Endothelial cell of umbilical vein (primary cell): Measurements from ENCODE around the gene EPN3. TPM values are rescaled to one million over a fixed set of nuclear protein-coding genes. Genes with fewer than 3 reads are reported as not detected.

Experiments used
- BruUV-seq: library from RNA; stranded (reverse); fragments of 400-500 nt; replicated peaks from 2 replicates; lab custom pipeline; 2021; lab: Mats Ljungman, UMichigan
- CTCF ChIA-PET: fragments of 300-600, 350-600 bp; sonication (Branson Sonifier 250); formaldehyde crosslinking; loops from one replicate; lab custom pipeline; 2021; ENCODE audit warnings: antibody characterized with exemption, inconsistent platforms; lab: Charles Lee
- POLR2A ChIA-PET: fragments of 300-600, 350-600 bp; sonication (Branson Sonifier 250); formaldehyde crosslinking; loops from one replicate; lab custom pipeline; 2021; ENCODE audit warnings: antibody characterized with exemption, inconsistent platforms; lab: Charles Lee
- DNase-seq: peaks from one replicate; pipeline ENCODE4 v3.0.0-alpha.2; 2011; ENCODE audit warnings: low read depth, low spot score
- FAIRE-seq: peaks from 2 replicates; lab custom pipeline; 2011; peaks lifted over from hg19 to GRCh38; lab: Jason Lieb, UNC
- H2AFZ ChIP-seq: 2 replicates; pipeline ENCODE4 v1.6.0; 2012; ENCODE audit warnings: low read depth, low read length, control low read depth, inconsistent platforms
- H3K27ac ChIP-seq: 2 replicates; pipeline ENCODE4 v1.5.1; 2011; ENCODE audit warnings: low read depth, mild to moderate bottlenecking, control low read depth, low read length, moderate library complexity; ENCODE audit not compliant: insufficient read depth
- H3K27me3 ChIP-seq, 2 experiments: 2 replicates each; pipeline versions ENCODE4 v1.6.0 to v1.6.1; 2011; ENCODE audit warnings: low read length in 2 of 2, mixed read lengths in 1 of 2; ENCODE audit not compliant: control insufficient read depth in 2 of 2, insufficient read depth in 2 of 2
- H3K36me3 ChIP-seq, 2 experiments: 2 replicates in 1 of 2; 3 replicates in 1 of 2; pipeline ENCODE4 v1.5.1; 2011; ENCODE audit warnings: low read length in 2 of 2, mild to moderate bottlenecking in 1 of 2, moderate library complexity in 1 of 2; ENCODE audit not compliant: control insufficient read depth in 2 of 2, insufficient read depth in 2 of 2; ENCODE audit errors: extremely low read depth in 1 of 2
- H3K4me1 ChIP-seq: 3 replicates; pipeline ENCODE4 v1.5.1; 2011; ENCODE audit warnings: mild to moderate bottlenecking, low read length; ENCODE audit not compliant: control insufficient read depth, insufficient read depth; ENCODE audit errors: extremely low read depth
- H3K4me2 ChIP-seq: 2 replicates; pipeline ENCODE4 v1.6.1; 2011; ENCODE audit warnings: low read length, control low read depth, mixed read lengths; ENCODE audit not compliant: insufficient read depth
- H3K4me3 ChIP-seq, 3 experiments: fragments of 200-600 bp in 1 of 3; sonication (generic), shearing (Covaris generic) in 1 of 3; replicated peaks in 1 of 3; 2 replicates each; pipeline ENCODE4 v1.5.1; 2011 to 2016; ENCODE audit warnings: control low read depth in 3 of 3, low read length in 3 of 3, mild to moderate bottlenecking in 2 of 3, inconsistent platforms in 1 of 3, low read depth in 1 of 3, moderate library complexity in 1 of 3; ENCODE audit not compliant: insufficient read depth in 1 of 3
- H3K79me2 ChIP-seq: 2 replicates; pipeline ENCODE4 v1.6.0; 2012; ENCODE audit warnings: low read length, inconsistent platforms; ENCODE audit not compliant: control insufficient read depth, insufficient read depth
- H3K9ac ChIP-seq: replicated peaks from 2 replicates; pipeline ENCODE3; 2011; ENCODE audit warnings: low read length, control low read depth; ENCODE audit not compliant: insufficient read depth; ENCODE audit errors: extremely low read depth
- H3K9me1 ChIP-seq: replicated peaks from 3 replicates; pipeline ENCODE4 v1.6.0; 2011; ENCODE audit warnings: mild to moderate bottlenecking, low read length; ENCODE audit not compliant: control insufficient read depth, insufficient read depth; ENCODE audit errors: extremely low read depth
- H3K9me3 ChIP-seq: replicated peaks from 2 replicates; pipeline ENCODE4 v1.5.1; 2012; ENCODE audit warnings: low read length, inconsistent platforms; ENCODE audit not compliant: control insufficient read depth, insufficient read depth
- H4K20me1 ChIP-seq: replicated peaks from 2 replicates; pipeline ENCODE3; 2011; ENCODE audit warnings: mild to moderate bottlenecking, low read length; ENCODE audit not compliant: control insufficient read depth, insufficient read depth; ENCODE audit errors: extremely low read depth
- CTCF ChIP-seq, 2 donors: IDR thresholded peaks; 1 replicate in 1 of 2; 2 replicates in 1 of 2; pipeline ENCODE4 v1.5.1; 2011; ENCODE audit warnings: low read length in 2 of 2, mild to moderate bottlenecking in 2 of 2, moderate library complexity in 2 of 2, control low read depth in 1 of 2, inconsistent platforms in 1 of 2, low read depth in 1 of 2; ENCODE audit not compliant: insufficient read depth in 1 of 2; ENCODE audit errors: extremely low read depth in 1 of 2
- EZH2 ChIP-seq: IDR thresholded peaks from 2 replicates; pipeline ENCODE4 v1.6.1; 2012; ENCODE audit warnings: borderline replicate concordance, low read depth, mild to moderate bottlenecking, moderate library complexity, low read length, inconsistent platforms; ENCODE audit not compliant: severe bottlenecking
- FOS ChIP-seq: IDR thresholded peaks from 2 replicates; pipeline ENCODE4 v1.6.1; 2011; ENCODE audit warnings: mild to moderate bottlenecking, low read length, moderate library complexity, borderline replicate concordance; ENCODE audit not compliant: insufficient read depth
- GATA2 ChIP-seq: IDR thresholded peaks from 2 replicates; pipeline ENCODE4 v1.7.0; 2011; ENCODE audit warnings: low read depth, mild to moderate bottlenecking, moderate library complexity, mixed read lengths, low read length; ENCODE audit not compliant: insufficient read length, insufficient read depth
- JUN ChIP-seq: IDR thresholded peaks from 2 replicates; pipeline ENCODE4 v1.6.1; 2011; ENCODE audit warnings: borderline replicate concordance, low read depth; ENCODE audit not compliant: insufficient read length, insufficient read depth
- MAX ChIP-seq: IDR thresholded peaks from 2 replicates; pipeline ENCODE4 v1.6.1; 2011; ENCODE audit not compliant: insufficient read depth, insufficient read length
- MYC ChIP-seq: IDR thresholded peaks from one replicate; pipeline ENCODE4 v1.6.1; 2011; ENCODE audit warnings: mild to moderate bottlenecking, low read depth, low read length
- POLR2A ChIP-seq: IDR thresholded peaks from 2 replicates; pipeline ENCODE4 v1.6.1; 2012; ENCODE audit warnings: low read depth, mild to moderate bottlenecking, control low read depth, low read length
- POLR2AphosphoS5 ChIP-seq: IDR thresholded peaks from 2 replicates; pipeline ENCODE4 v1.6.1; 2012; ENCODE audit warnings: low read depth, mild to moderate bottlenecking, control low read depth, low read length, moderate library complexity; ENCODE audit not compliant: insufficient read depth
- dilution Hi-C: fragments of 300-500 bp; cut with MboI; formaldehyde crosslinking; loops from one replicate; pipeline ENCODE4 v1.15.0; 2019; ENCODE audit warnings: low sequenced_read_pairs; ENCODE audit not compliant: extremely low pct_ligation_motif_present
- intact Hi-C: fragments of 100-400 bp; cut with micrococcal nuclease; formaldehyde crosslinking; loops from one replicate; pipeline ENCODE4 v1.10.0; 2022
- polyA plus RNA-seq, 4 experiments: library from polyadenylated mRNA; depleted of rRNA in 3 of 4; stranded (reverse) in 3 of 4; unstranded in 1 of 4; fragments of >200 nt; gene quantifications; 2 replicates each; pipeline versions ENCODE4 v1.2.1 to v1.2.3, GENCODE V29; 2011 to 2012; ENCODE audit warnings: missing spikeins in 1 of 4
- total RNA-seq: library from RNA; stranded (reverse); gene quantifications from 2 replicates; pipeline ENCODE4 v1.2.3, GENCODE V29; 2021

The EPN3 gene
- total and polyA plus RNA-seq, 2 donors (not counting 3 experiments of a cell fraction or from before 2014, with no cell fraction given) = not detected

DNA sequence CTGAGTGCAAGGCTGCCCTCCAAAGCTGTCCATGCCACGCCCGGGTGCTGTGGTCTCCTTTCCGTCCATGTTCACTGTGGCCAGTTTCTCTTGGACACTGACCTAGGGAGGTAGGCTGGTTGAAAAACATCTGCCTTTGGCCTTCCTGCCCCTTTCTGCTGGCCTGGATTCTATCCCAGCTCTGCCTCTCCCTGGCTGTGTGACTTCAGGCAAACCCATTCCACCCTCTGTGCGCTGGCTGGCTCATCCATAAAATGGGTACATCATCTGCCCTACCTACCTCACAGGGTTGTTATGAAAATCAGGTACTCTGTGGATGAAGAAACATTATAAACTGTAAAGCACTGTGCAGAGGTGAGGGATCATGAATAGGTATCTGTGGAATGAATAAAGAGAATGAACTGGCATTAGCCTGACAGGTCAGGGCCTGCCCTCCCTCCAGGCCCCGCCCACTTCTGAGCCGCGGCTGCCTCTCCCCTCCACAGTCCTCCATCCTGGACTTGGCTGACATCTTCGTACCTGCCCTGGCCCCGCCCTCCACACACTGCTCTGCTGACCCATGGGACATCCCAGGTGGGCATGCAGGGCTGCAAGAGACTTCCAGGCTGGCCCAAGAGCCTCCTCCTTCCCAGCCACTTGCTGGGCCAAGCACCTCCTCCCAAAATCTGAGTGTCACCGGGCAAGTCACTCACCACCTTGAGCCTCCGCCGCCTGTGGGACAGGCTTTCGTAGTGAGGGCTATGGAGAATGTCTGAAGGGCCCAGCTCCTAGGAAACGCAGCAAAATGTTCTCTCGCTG, 7.4 kb downstream of the EPN3 start:
- dilution Hi-C loops = no loop called here
- no peak overlapping the region for H3K27ac ChIP-seq

GRCh38 chr17:50540560-50541401, 8.2 kb downstream of the EPN3 start:
- TF ChIP-seq MYC (no peak), JUN (no peak), EZH2 (no peak), FOS (no peak), MAX (no peak), GATA2 (no peak), POLR2AphosphoS5 (no peak), POLR2A (no peak), CTCF (IDR thresholded peaks at IDR 0.05; ENCODE audit: extremely low read depth in 1 of 2, insufficient read depth in 1 of 2, low read depth in 1 of 2, low read length in 2 of 2) (no peak)
- H3K27ac ChIP-seq = no peak overlapping the region
- H3K9me3 ChIP-seq = no peaks in the 10 kb centered on the region
- no peak overlapping the region for H3K4me2 ChIP-seq
- BruUV-seq = no TSS peak
- no peak overlapping the region for H2AFZ ChIP-seq
- H3K36me3 ChIP-seq = no peaks in the 10 kb centered on the region
- intact Hi-C loops (loop anchor here (10.0 kb wide), 1 partner anchor 614 kb away; the partner anchor contains the start of gene NME1), dilution Hi-C loops (no loop called here)
- ChIA-PET CTCF (interaction anchor here (1.6 to 2.6 kb wide), 4 partner anchors 10 to 85 kb away, joined by 4 to 12 read pairs (median 10); no protein-coding TSS in a partner anchor), POLR2A (no interaction called here)
- H3K27me3 ChIP-seq = no peaks in the 10 kb centered on the region
- H3K4me1 ChIP-seq = peaks cover 10% of the 10 kb centered on the region
- no peak overlapping the region for H3K4me3 ChIP-seq
- H4K20me1 ChIP-seq = no peaks in the 10 kb centered on the region
- no peak for FAIRE-seq
- no peaks in the 10 kb centered on the region for H3K9me1 ChIP-seq
- DNase-seq = no peak
- no peak overlapping the region for H3K9ac ChIP-seq
- H3K79me2 ChIP-seq = no peaks in the 10 kb centered on the region

More for the DNA sequence above, 7.4 kb downstream of the EPN3 start:
- Histone ChIP-seq H3K9ac (no peak overlapping the region), H3K36me3 (no peaks in the 10 kb centered on the region), H3K9me1 (no peaks in the 10 kb centered on the region), H4K20me1 (no peaks in the 10 kb centered on the region), H3K4me2 (no peak overlapping the region), H3K27me3 (no peaks in the 10 kb centered on the region), H3K4me1 (peaks cover 10% of the 10 kb centered on the region), H3K4me3 (no peak overlapping the region), H3K9me3 (no peaks in the 10 kb centered on the region), H3K79me2 (no peaks in the 10 kb centered on the region), H2AFZ (no peak overlapping the region)
- DNase-seq = no peak
- no TSS peak for BruUV-seq
- CTCF ChIA-PET = interaction anchor here (1.5 to 1.9 kb wide), 2 partner anchors 31 to 61 kb away, joined by 3 to 4 read pairs; partner anchors contain the start of gene RSAD1
- POLR2A ChIA-PET = no interaction called here
- intact Hi-C loops = loop anchor here (10.0 kb wide), 1 partner anchor 615 kb away; the partner anchor contains the start of gene NME1
- no peak for FAIRE-seq
- no peak for TF ChIP-seq MYC
- no peak for TF ChIP-seq MAX
- no peak for TF ChIP-seq POLR2AphosphoS5
- TF ChIP-seq JUN = no peak
- no peak for TF ChIP-seq GATA2
